Measurements from ENCODE around the gene SYNGAP1. TPM values are rescaled to one million over a fixed set of nuclear protein-coding genes. Genes with fewer than 3 reads are reported as not detected.

The SYNGAP1 gene
- total RNA-seq, 4 donors from 2014 or later = 13.5 to 30.4 (median 14.0) TPM

DNA sequence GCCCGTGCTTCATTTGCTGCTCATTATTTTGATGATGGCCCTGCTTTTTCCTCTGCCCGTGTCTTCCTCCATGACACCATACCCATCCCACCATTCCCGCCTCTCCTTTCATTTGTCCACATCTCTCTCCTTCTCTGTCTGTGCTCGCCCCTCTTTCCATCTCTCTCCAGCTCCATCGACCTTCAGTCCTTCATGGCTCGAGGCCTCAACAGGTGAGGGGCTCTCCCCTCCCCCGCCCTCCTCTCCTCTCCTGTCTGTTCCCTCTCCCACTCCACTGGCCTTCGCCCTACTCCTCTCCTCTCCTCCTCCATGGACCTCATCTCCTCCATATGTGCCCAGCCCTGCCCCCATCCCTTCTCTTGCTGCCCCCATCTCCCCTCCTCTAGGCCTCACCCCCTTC, 22.4 kb downstream of the SYNGAP1 start:
- no peak overlapping the region for H3K4me3 ChIP-seq
- peaks cover 78% of the 10 kb centered on the region for H3K36me3 ChIP-seq
- TF ChIP-seq POLR2AphosphoS5 (IDR thresholded peaks at IDR 0.05) (no peak), POLR2A (IDR thresholded peaks at IDR 0.05) (no peak), EP300 (IDR thresholded peaks at IDR 0.05) (no peak)
- TF ChIP-seq, protein P1, sequence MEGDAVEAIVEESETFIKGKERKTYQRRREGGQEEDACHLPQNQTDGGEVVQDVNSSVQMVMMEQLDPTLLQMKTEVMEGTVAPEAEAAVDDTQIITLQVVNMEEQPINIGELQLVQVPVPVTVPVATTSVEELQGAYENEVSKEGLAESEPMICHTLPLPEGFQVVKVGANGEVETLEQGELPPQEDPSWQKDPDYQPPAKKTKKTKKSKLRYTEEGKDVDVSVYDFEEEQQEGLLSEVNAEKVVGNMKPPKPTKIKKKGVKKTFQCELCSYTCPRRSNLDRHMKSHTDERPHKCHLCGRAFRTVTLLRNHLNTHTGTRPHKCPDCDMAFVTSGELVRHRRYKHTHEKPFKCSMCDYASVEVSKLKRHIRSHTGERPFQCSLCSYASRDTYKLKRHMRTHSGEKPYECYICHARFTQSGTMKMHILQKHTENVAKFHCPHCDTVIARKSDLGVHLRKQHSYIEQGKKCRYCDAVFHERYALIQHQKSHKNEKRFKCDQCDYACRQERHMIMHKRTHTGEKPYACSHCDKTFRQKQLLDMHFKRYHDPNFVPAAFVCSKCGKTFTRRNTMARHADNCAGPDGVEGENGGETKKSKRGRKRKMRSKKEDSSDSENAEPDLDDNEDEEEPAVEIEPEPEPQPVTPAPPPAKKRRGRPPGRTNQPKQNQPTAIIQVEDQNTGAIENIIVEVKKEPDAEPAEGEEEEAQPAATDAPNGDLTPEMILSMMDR (IDR thresholded peaks at IDR 0.05) = no peak
- 80% methylated on average over 8 of the region's 8 CpGs for WGBS
- no peak for DNase-seq (ENCODE audit: low spot score in 2 of 2)
- H3K4me1 ChIP-seq = no peaks in the 10 kb centered on the region
- H3K27ac ChIP-seq = no peak overlapping the region
- no peaks in the 10 kb centered on the region for H3K27me3 ChIP-seq
- H3K9me3 ChIP-seq = no peaks in the 10 kb centered on the region

DNA sequence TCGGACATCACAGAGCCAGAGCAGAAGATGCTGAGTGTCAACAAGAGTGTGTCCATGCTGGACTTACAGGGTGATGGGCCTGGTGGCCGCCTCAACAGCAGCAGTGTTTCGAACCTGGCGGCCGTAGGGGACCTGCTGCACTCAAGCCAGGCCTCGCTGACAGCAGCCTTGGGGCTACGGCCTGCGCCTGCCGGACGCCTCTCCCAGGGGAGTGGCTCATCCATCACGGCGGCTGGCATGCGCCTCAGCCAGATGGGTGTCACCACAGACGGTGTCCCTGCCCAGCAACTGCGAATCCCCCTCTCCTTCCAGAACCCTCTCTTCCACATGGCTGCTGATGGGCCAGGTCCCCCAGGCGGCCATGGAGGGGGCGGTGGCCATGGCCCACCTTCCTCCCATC, 23.2 kb downstream of the SYNGAP1 start:
- H3K4me1 ChIP-seq = no peaks in the 10 kb centered on the region
- DNase-seq (ENCODE audit: low spot score in 2 of 2) = no peak
- WGBS = 100% methylated on average over 2 of the region's 17 CpGs
- H3K27me3 ChIP-seq = no peaks in the 10 kb centered on the region
- peaks cover 78% of the 10 kb centered on the region for H3K36me3 ChIP-seq
- no peaks in the 10 kb centered on the region for H3K9me3 ChIP-seq
- H3K4me3 ChIP-seq = no peak overlapping the region
- no peak for TF ChIP-seq POLR2AphosphoS5 (IDR thresholded peaks at IDR 0.05)
- H3K27ac ChIP-seq = no peak overlapping the region

DNA sequence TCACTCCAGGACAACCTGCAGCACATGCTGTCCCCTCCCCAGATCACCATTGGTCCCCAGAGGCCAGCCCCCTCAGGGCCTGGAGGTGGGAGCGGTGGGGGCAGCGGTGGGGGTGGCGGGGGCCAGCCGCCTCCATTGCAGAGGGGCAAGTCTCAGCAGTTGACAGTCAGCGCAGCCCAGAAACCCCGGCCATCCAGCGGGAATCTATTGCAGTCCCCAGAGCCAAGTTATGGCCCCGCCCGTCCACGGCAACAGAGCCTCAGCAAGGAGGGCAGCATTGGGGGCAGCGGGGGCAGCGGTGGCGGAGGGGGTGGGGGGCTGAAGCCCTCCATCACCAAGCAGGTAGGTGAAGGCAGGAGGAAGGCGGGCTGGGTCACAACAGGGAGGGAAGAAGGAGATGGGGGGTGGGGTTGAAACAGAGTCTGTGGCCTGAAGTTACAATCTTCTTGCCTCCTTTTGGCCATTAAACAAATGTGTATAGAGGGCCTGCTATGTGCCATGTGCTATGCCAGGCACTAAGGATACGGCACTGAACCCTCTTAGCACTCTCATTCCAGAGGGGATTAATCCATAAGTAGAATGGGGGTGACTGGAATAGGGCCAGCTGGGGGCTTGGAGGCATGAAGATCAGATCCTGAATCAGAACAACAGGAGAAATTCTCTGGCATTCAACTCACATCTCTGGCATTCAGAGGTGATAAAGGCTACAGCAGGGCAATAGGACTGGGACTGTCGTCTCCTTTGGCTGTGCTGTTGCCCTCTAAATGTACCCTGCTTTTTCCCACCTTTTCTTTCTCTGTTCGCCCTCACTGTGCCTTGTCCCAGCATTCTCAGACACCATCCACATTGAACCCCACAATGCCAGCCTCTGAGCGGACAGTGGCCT, 24.0 kb downstream of the SYNGAP1 start:
- WGBS = 90% methylated on average over 18 of the region's 18 CpGs
- Histone ChIP-seq H3K9me3 (no peaks in the 10 kb centered on the region), H3K27ac (no peak overlapping the region), H3K27me3 (no peaks in the 10 kb centered on the region), H3K4me1 (no peaks in the 10 kb centered on the region), H3K36me3 (peaks cover 78% of the 10 kb centered on the region), H3K4me3 (no peak overlapping the region)
- TF ChIP-seq POLR2AphosphoS5 (IDR thresholded peaks at IDR 0.05) = no peak
- no peak for TF ChIP-seq EP300 (IDR thresholded peaks at IDR 0.05)
- TF ChIP-seq, protein P1 (IDR thresholded peaks at IDR 0.05) = no peak
- TF ChIP-seq POLR2A (IDR thresholded peaks at IDR 0.05) = no peak
- DNase-seq (ENCODE audit: low spot score in 2 of 2) = no peak

DNA sequence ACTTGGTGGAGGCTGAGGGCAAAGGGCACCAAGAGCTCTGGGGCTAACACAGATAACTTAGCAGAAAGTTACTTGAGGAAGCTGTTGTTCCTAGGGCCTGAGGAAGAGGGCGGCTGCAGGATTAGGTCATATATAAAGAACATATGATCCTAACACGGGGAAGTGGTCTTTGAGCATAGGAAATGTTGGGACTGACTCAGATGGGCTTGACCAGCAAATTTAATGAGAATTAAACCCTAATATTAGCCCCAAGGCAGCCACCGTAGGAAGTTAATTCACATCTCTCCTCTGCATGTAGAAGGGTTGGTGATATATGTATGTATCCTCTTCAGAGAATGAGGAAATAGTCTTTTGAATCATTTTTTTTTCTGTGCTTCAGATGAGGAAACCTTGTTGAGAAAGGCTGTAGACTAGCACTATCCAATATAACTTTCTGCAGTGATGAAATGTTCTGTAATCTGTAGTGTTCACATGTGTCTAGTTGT, 25.3 kb downstream of the SYNGAP1 start:
- 88% methylated on average over 3 of the region's 3 CpGs for WGBS
- peaks cover 74% of the 10 kb centered on the region for H3K36me3 ChIP-seq
- DNase-seq (ENCODE audit: low spot score in 2 of 2) = no peak
- TF ChIP-seq, protein P1 (IDR thresholded peaks at IDR 0.05) = no peak
- TF ChIP-seq EP300 (IDR thresholded peaks at IDR 0.05) (no peak), POLR2AphosphoS5 (IDR thresholded peaks at IDR 0.05) (no peak), POLR2A (IDR thresholded peaks at IDR 0.05) (no peak)
- no peaks in the 10 kb centered on the region for H3K27me3 ChIP-seq
- no peaks in the 10 kb centered on the region for H3K9me3 ChIP-seq
- no peak overlapping the region for H3K4me3 ChIP-seq
- no peaks in the 10 kb centered on the region for H3K4me1 ChIP-seq
- H3K27ac ChIP-seq = no peak overlapping the region

DNA sequence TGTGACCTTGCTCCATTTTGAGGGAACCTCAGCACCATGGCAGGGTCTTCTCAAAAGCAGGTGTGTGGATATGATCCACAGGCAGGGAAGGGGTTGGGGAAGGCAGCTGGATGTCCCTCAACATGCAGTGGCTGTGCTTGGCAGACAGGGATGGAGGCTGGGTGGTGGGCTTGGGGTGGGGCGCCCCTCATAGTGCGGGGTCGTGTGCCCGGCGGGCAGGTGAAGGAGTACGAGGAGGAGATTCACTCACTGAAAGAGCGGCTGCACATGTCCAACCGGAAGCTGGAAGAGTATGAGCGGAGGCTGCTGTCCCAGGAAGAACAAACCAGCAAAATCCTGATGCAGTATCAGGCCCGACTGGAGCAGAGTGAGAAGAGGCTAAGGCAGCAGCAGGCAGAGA, 26.5 kb downstream of the SYNGAP1 start:
- Histone ChIP-seq H3K27ac (no peak overlapping the region), H3K27me3 (no peaks in the 10 kb centered on the region), H3K4me1 (no peaks in the 10 kb centered on the region), H3K9me3 (no peaks in the 10 kb centered on the region), H3K36me3 (peaks cover 63% of the 10 kb centered on the region), H3K4me3 (no peak overlapping the region)
- WGBS = 88% methylated on average over 10 of the region's 10 CpGs
- TF ChIP-seq, protein P1 (IDR thresholded peaks at IDR 0.05) = no peak
- TF ChIP-seq POLR2A (IDR thresholded peaks at IDR 0.05) = no peak
- TF ChIP-seq EP300 (IDR thresholded peaks at IDR 0.05) = no peak
- TF ChIP-seq POLR2AphosphoS5 (IDR thresholded peaks at IDR 0.05) = no peak
- DNase-seq (ENCODE audit: low spot score in 2 of 2) = no peak
